K562 (cell line): ENCODE measurements around the gene UQCRH. TPM values are rescaled to one million over a fixed set of nuclear protein-coding genes. Genes with fewer than 3 reads are reported as not detected.

Experiments
- ATF6 ChIP-seq: sonication (generic); formaldehyde crosslinking; IDR thresholded peaks from 2 replicates; pipeline ENCODE4 v1.4.0; 2020; ENCODE audit warnings: mild to moderate bottlenecking, missing genetic modification reagents
- DMBX1 ChIP-seq: fragments of 250-450 bp; sonication (Bioruptor Pico); IDR thresholded peaks from 2 replicates; pipeline ENCODE4 v1.8.0; 2022; ENCODE audit warnings: inconsistent platforms, mild to moderate bottlenecking, moderate library complexity, borderline replicate concordance
- HNRNPLL ChIP-seq: fragments of 200-400 bp; formaldehyde crosslinking; IDR thresholded peaks from 2 replicates; pipeline ENCODE4 v1.6.1; 2017; ENCODE audit warnings: low read length, low read depth, mild to moderate bottlenecking; ENCODE audit not compliant: poor library complexity, severe bottlenecking
- KAT7 ChIP-seq: sonication (generic); formaldehyde crosslinking; IDR thresholded peaks from 2 replicates; pipeline ENCODE4 v1.8.0; 2022; ENCODE audit warnings: missing genetic modification reagents, mild to moderate bottlenecking, borderline replicate concordance
- MTA2 ChIP-seq: fragments of 450-650 bp; IDR thresholded peaks from 2 replicates; pipeline ENCODE4 v1.6.1; 2016; ENCODE audit warnings: low read depth
- POLR2H ChIP-seq: IDR thresholded peaks from 2 replicates; pipeline ENCODE4 v1.6.1; 2016; ENCODE audit warnings: missing genetic modification characterization, low read depth, mild to moderate bottlenecking, control low read depth, missing compliant biosample characterization, moderate library complexity
- SUPT5H ChIP-seq: fragments of 450-650 bp; IDR thresholded peaks from 2 replicates; pipeline ENCODE4 v1.6.1; 2016
- ZBTB40 ChIP-seq, 2 experiments: fragments of 450-650 bp in 1 of 2; sonication (generic) in 1 of 2; formaldehyde crosslinking in 1 of 2; IDR thresholded peaks; 2 replicates each; pipeline versions ENCODE4 v1.7.1 to v1.9.0; 2016 to 2022; ENCODE audit warnings: inconsistent platforms in 1 of 2, mild to moderate bottlenecking in 1 of 2, missing genetic modification reagents in 1 of 2
- ZNF212 ChIP-seq: fragments of 450-650 bp; formaldehyde crosslinking; IDR thresholded peaks from 2 replicates; pipeline ENCODE4 v1.4.0; 2020; ENCODE audit warnings: mild to moderate bottlenecking
- ZNF592 ChIP-seq: fragments of 450-650 bp; IDR thresholded peaks from 2 replicates; pipeline ENCODE4 v1.6.1; 2017; ENCODE audit warnings: antibody characterized with exemption, mild to moderate bottlenecking
- ZNF655 ChIP-seq: fragments of 250-450 bp; sonication (Bioruptor Pico); IDR thresholded peaks from 2 replicates; pipeline ENCODE4 v1.5.0; 2021
- polyA plus RNA-seq, 8 experiments: library from polyadenylated mRNA; depleted of rRNA in 4 of 8; stranded (reverse) in 5 of 8; unstranded in 3 of 8; fragments of >200 nt; fragmentation: Nextera tagmentation in 2 of 8; fragmentation: Illumina TruSeq in 1 of 8; extraction: Ambion mirVana in 2 of 8; extraction: Trizol in 1 of 8; gene quantifications; 2 replicates each; pipeline versions ENCODE4 v1.2.1 to v1.2.3, GENCODE V29; 2011 to 2014; ENCODE audit warnings: inconsistent platforms in 1 of 8, missing spikeins in 1 of 8
- total RNA-seq, 7 experiments: library from RNA; depleted of rRNA in 6 of 7; stranded (reverse); fragments of >200 nt in 6 of 7; fragmentation: Illumina TruSeq in 2 of 7; extraction: Trizol in 2 of 7; gene quantifications; 2 replicates each; pipeline versions ENCODE4 v1.2.1 to v1.2.3, GENCODE V29; 2011 to 2021; ENCODE audit warnings: low replicate concordance in 1 of 7

The UQCRH gene
- total and polyA plus RNA-seq, 9 of the 15 experiments (the other 6 are each of a cell fraction or from before 2014, with no cell fraction given) = 1,267 to 5,184 (median 2,410) TPM

- TF ChIP-seq POLR2H (tag) = 0 out of 2 replicates have a peak, but pooled peaks have one; percentile 43
- no peak for TF ChIP-seq HNRNPLL
- no peak for TF ChIP-seq ZNF212 (CRISPR knock-in tag)
- TF ChIP-seq ZNF655 = no peak
- TF ChIP-seq SUPT5H = 0 out of 2 replicates have a peak, but pooled peaks have one; percentile 24
- TF ChIP-seq MTA2 = no peak
- TF ChIP-seq KAT7 (CRISPR knock-in tag) = no peak
- no peak for TF ChIP-seq ZBTB40 (IDR thresholded peaks at IDR 0.05)
- TF ChIP-seq ZBTB40 (CRISPR knock-in tag; IDR thresholded peaks at IDR 0.05) = no peak
- peak; percentile 49; the same call in 1 of the 2 replicates for TF ChIP-seq ZNF592
- TF ChIP-seq DMBX1 = peak; percentile 21; the same call in 1 of the 2 replicates
- no peak for TF ChIP-seq ATF6 (CRISPR knock-in tag)
These were observed 14.4 kb upstream of the UQCRH start (continued) for GRCh38 chr1:46289134-46289494.
